ENCODE measurements around the gene PYDC1.

GRCh38 chr16:31242206-31242605 lies 25.3 kb upstream of the PYDC1 start:
- TF ChIP-seq CTCF (IDR thresholded peaks at IDR 0.05; ENCODE audit: low read depth, low read length) (no peak), EZH2phosphoT487 (IDR thresholded peaks at IDR 0.05; ENCODE audit: low read depth) (no peak)
